Renal cortex interstitium (tissue), 11 donors: Measurements from ENCODE around the gene HES3. TPM values are rescaled to one million over a fixed set of nuclear protein-coding genes. Genes with fewer than 3 reads are reported as not detected.
"Not testable (repeated sequence)": the region's sequence is repeated elsewhere in the genome, so short reads cannot be mapped to it uniquely, and the experiment has no call there.

Experiments
- DNase-seq, 11 donors: peaks; one replicate each; pipeline ENCODE4 v3.0.0-alpha.2; 2013; ENCODE audit warnings: low read depth in 9 of 11, low spot score in 4 of 11; ENCODE audit errors: extremely low read depth in 1 of 11
- polyA plus RNA-seq, 3 donors: library from polyadenylated mRNA; unstranded; fragments of 120-200 nt; gene quantifications; one replicate each; pipeline ENCODE4 v1.2.1, GENCODE V29; 2013; ENCODE audit not compliant: insufficient read length in 3 of 3

Gene HES3
- polyA plus RNA-seq, 3 donors, result not detected

GRCh38 chr1:6212193-6212959 is 31.6 kb upstream of the HES3 start:
- DNase-seq, result peak in 2 of 11 donors; percentile 48 to 63

- no peak for DNase-seq
These were observed 25.4 kb upstream of the HES3 start for GRCh38 chr1:6218375-6219164.

GRCh38 chr1:6219641-6220040 is 24.3 kb upstream of the HES3 start:
- DNase-seq, result not testable (repeated sequence)

GRCh38 chr1:6220236-6220635 is 23.7 kb upstream of the HES3 start:
- no peak for DNase-seq

- DNase-seq, result no peak
These were observed 22.7 kb upstream of the HES3 start for GRCh38 chr1:6221210-6221784.

- DNase-seq, result no peak
These were observed 21.3 kb upstream of the HES3 start for GRCh38 chr1:6222636-6223035.

GRCh38 chr1:6223617-6224016 is 20.4 kb upstream of the HES3 start:
- no peak for DNase-seq

GRCh38 chr1:6224718-6225117 is 19.3 kb upstream of the HES3 start:
- no peak for DNase-seq

GRCh38 chr1:6225651-6226050 is 18.3 kb upstream of the HES3 start:
- no peak for DNase-seq

- no peak for DNase-seq
These were observed 10.6 kb upstream of the HES3 start for GRCh38 chr1:6233376-6233775.

GRCh38 chr1:6234502-6235295 is 9.3 kb upstream of the HES3 start:
- no peak for DNase-seq

- DNase-seq, result no peak
These were observed 8.7 kb upstream of the HES3 start for GRCh38 chr1:6235296-6235677.

- DNase-seq, result no peak
These were observed 6.9 kb upstream of the HES3 start for GRCh38 chr1:6237093-6237492.

GRCh38 chr1:6239213-6239752 is 4.7 kb upstream of the HES3 start:
- no peak for DNase-seq

GRCh38 chr1:6239950-6240768 is 3.8 kb upstream of the HES3 start:
- DNase-seq, result no peak

- no peak for DNase-seq
These were observed 2.7 kb upstream of the HES3 start for GRCh38 chr1:6241107-6241886.

- DNase-seq, result no peak
These were observed 1.9 kb upstream of the HES3 start for GRCh38 chr1:6241887-6242740.
